SJCRH30 (cell line): ENCODE data around the gene TMEM203. TPM values are rescaled to one million over a fixed set of nuclear protein-coding genes. Genes with fewer than 3 reads are reported as not detected.

Source experiments
- DNase-seq, 2 experiments: peaks; one replicate each; pipeline ENCODE4 v3.0.0-alpha.2; 2015 to 2020
- H3K27ac ChIP-seq: fragments of 250-450 bp; sonication (Bioruptor Pico); 2 replicates; pipeline ENCODE4 v1.5.1; 2020; ENCODE audit warnings: mild to moderate bottlenecking, moderate library complexity
- H3K27me3 ChIP-seq: fragments of 250-450 bp; sonication (Bioruptor Pico); 2 replicates; pipeline ENCODE4 v1.5.1; 2020; ENCODE audit warnings: mild to moderate bottlenecking, moderate library complexity
- H3K36me3 ChIP-seq: fragments of 250-450 bp; sonication (Bioruptor Pico); 2 replicates; pipeline ENCODE4 v1.5.1; 2020; ENCODE audit warnings: mild to moderate bottlenecking, moderate library complexity
- H3K4me1 ChIP-seq: fragments of 250-450 bp; sonication (Bioruptor Pico); 2 replicates; pipeline ENCODE4 v1.5.1; 2020; ENCODE audit warnings: mild to moderate bottlenecking, moderate library complexity
- H3K4me3 ChIP-seq: fragments of 250-450 bp; sonication (Bioruptor Pico); 2 replicates; pipeline ENCODE4 v1.5.1; 2020; ENCODE audit warnings: mild to moderate bottlenecking, moderate library complexity
- H3K9me3 ChIP-seq: fragments of 250-450 bp; sonication (Bioruptor Pico); replicated peaks from 2 replicates; pipeline ENCODE4 v1.5.1; 2020; ENCODE audit warnings: mild to moderate bottlenecking, moderate library complexity
- total RNA-seq: library from RNA; depleted of rRNA; stranded (reverse); fragments of >200 nt; shearing (Covaris generic); gene quantifications from 2 replicates; pipeline ENCODE4 v1.2.3, GENCODE V29; 2014

Gene TMEM203
- total RNA-seq, 1 experiment from 2014 or later: 57.3 TPM

DNA sequence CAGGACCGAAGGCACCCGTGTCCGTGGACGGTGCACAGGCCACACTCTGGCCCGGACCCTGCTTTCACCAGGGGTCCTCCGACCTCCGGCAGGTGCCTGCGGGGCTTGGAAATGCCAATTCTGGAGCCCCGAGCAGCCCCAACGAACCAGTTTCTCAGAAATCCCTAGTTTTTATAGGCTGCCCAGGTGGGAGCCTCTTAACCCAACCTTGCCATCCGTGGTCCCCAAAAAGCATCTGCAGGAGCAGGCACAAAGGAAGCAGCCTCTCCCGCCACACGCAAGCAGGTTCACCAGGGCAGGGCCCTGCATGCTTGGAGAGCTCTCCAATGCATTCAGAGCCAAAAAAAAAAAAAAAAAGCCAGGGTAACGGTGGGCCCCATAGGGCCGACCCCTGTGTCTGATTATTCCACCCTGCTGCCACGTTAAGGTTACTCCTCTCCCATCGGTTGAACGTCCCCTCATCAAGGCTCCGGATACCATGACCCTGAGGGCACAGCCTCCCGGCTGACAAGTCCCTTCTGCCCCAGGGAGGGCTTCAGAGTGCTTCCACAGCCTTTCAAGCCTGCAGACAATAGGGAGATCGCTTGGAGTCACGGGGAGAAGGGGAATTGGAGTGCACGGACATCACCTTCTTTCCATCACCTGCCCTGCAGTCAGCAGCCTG lies 4.1 kb downstream of the TMEM203 start:
- H3K4me1 ChIP-seq: peaks cover 18% of the 10 kb centered on the region
- peak overlapping the region; percentile 58 for H3K4me3 ChIP-seq
- no peak overlapping the region for H3K27ac ChIP-seq
- H3K36me3 ChIP-seq: no peaks in the 10 kb centered on the region
- no peak for DNase-seq
- H3K27me3 ChIP-seq: no peaks in the 10 kb centered on the region
- no peaks in the 10 kb centered on the region for H3K9me3 ChIP-seq

GRCh38 chr9:137200311-137201204 lies 4.9 kb downstream of the TMEM203 start, which contains the start of gene TPRN:
Gene TPRN, minus strand, starts transcription at chr9:137200741. Its CDS starts 30 bp downstream, at chr9:137200711.
- Histone ChIP-seq H3K36me3 (no peaks in the 10 kb centered on the region), H3K4me1 (peaks cover 17% of the 10 kb centered on the region), H3K27me3 (no peaks in the 10 kb centered on the region), H3K4me3 (peak within 1 kb of the TSS; percentile 58), H3K27ac (no peak within 1 kb of the TSS), H3K9me3 (no peaks in the 10 kb centered on the region)
- DNase-seq: peak; percentile 100

DNA sequence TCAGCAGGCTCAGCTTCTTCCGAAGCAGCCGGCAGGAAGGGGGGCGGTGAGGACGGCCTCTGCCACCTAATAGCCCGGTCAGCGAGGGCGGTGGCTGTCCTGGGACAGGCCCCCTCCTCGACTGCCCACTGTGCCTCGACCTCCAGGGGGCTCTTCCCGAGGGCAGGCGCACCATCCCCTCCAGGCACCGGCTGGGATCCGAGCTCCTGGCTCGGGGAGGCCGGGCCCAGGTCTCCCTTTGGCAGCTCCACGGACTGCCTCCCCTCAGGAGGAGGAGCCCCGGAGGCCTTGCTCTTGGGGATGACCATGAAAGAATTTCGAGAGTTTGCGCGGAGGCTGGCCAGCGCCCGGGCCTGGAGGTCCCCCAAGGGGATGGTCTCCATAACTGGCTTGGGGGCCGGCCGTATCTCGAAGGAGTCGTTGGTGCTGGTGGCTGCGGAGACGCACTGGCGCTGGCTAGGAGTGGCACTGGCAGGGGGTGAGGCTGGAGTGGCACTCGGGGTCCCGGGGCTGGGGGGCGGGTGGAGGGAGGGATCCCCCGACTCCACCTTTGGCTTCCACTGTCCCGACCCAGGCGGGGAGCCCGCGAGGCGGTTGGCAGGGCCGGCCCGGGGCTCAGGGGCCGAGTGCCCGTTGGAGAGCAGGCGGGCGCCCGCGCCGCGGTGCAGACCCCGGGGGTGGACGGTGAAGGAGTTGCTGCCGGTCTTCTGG lies 5.9 kb downstream of the TMEM203 start:
- Histone ChIP-seq H3K4me3 (peak overlapping the region; percentile 58), H3K9me3 (no peaks in the 10 kb centered on the region), H3K27ac (no peak overlapping the region), H3K4me1 (peaks cover 21% of the 10 kb centered on the region), H3K27me3 (no peaks in the 10 kb centered on the region), H3K36me3 (no peaks in the 10 kb centered on the region)
- no peak for DNase-seq

- H3K36me3 ChIP-seq: no peaks in the 10 kb centered on the region
- DNase-seq: no peak
- peaks cover 17% of the 10 kb centered on the region for H3K4me1 ChIP-seq
- no peak overlapping the region for H3K27ac ChIP-seq
- H3K27me3 ChIP-seq: no peaks in the 10 kb centered on the region
- H3K4me3 ChIP-seq: no peak overlapping the region
- H3K9me3 ChIP-seq: no peaks in the 10 kb centered on the region
These were observed 6.6 kb downstream of the TMEM203 start for GRCh38 chr9:137198902-137199283.

DNA sequence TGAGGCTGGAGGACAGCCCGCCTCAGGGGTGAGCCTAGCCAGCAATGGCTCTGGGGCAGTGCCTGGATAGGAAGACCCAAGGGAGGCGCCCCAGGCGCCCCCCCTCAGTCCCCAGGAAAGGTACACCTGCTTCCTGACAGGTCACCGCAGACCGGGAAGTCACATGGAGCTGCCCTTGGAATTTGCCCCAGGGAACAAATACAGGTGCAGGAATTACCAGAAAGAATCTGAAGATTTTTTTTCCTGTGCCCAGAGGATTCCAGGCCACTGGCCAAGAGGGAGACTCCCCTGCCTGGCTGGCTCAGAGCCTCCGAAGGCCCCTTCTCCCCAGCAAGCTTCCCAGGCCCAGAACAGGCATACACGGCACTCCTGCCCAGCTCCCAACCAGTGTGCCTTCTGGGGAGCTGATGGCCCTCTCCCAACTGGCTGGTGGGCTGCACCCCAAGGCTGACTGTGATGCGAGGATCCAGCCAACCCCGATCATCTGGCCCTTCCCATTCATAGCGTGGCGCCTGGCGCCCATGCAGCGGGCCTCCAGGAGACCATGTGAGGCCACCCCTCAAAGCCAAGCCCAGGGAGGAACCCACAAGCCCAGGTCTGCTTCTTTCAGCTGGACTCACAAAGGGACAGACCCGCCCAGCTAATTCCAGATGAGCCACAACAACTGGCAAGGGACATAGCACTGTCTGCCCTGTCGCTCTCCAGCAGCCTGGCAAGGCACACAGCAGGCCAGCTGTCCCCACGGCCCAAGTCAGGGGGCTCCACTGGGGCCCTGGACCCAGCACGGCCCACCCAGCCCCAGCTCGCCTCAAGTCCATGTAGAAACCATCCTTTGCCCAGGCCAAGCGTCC lies 7.2 kb downstream of the TMEM203 start:
- Histone ChIP-seq H3K36me3 (no peaks in the 10 kb centered on the region), H3K4me3 (no peak overlapping the region), H3K9me3 (no peaks in the 10 kb centered on the region), H3K4me1 (peaks cover 17% of the 10 kb centered on the region), H3K27me3 (no peaks in the 10 kb centered on the region), H3K27ac (no peak overlapping the region)
- no peak for DNase-seq

DNA sequence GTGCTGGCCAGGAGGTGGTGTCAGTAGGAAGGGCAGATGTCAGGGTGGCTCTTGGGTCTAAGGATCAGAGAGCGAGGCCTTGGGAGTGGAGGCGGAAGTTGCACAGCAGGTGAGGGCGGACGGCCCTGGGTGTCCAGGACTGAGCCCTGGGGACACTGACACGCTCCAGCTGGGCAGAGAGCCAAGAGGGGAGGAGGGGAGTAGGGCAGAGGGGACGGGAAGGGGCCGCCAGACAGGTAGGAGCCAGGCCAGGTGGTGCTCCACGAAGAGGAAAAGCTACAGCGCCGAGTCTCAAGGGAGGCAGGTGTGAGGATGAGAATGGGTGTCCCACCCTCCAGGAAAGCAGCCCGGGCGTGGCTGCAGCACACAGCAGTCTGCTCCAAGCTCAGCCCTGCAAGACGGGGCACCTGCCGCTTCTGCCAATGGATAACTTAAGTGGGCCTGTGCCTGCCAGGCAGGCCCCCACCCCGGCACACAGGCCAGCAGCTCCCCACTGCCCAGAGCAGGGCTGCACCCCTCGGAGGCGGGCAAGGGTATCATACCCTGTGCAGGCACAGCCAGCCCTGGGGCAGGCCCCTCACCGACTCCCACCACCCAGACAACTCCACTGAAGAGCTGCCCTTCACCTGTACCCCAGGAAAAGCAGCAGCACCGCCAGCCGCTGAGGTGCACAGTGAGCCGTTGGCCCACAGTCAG lies 9.8 kb downstream of the TMEM203 start:
- H3K36me3 ChIP-seq: no peaks in the 10 kb centered on the region
- H3K9me3 ChIP-seq: no peaks in the 10 kb centered on the region
- no peaks in the 10 kb centered on the region for H3K27me3 ChIP-seq
- no peak for DNase-seq
- H3K27ac ChIP-seq: no peak overlapping the region
- H3K4me1 ChIP-seq: peaks cover 17% of the 10 kb centered on the region
- no peak overlapping the region for H3K4me3 ChIP-seq

DNA sequence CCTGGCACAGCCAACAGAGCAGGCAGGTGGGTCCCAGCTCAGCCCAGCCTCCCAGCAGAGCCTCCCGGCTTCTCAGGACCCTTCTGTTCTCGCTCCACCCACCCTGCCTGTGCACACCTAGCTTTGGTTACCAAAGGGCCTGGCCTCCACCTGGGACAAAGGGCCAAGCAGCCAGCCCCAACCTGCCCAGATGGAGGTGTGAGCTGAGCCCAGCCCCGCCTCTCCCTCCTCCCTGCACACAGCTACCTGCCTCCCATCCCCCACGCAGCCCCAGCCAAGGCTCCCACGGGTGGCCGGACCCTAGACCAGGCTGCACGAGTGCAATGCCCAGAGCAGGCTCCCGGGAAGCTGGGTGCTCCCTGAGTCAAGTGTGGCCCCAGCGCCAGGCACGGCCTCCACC lies 10.5 kb downstream of the TMEM203 start:
- peaks cover 4% of the 10 kb centered on the region; the same call in 1 of the 2 replicates for H3K36me3 ChIP-seq
- no peaks in the 10 kb centered on the region for H3K27me3 ChIP-seq
- peaks cover 20% of the 10 kb centered on the region for H3K4me1 ChIP-seq
- H3K4me3 ChIP-seq: no peak overlapping the region
- H3K9me3 ChIP-seq: no peaks in the 10 kb centered on the region
- DNase-seq: no peak
- H3K27ac ChIP-seq: no peak overlapping the region

DNA sequence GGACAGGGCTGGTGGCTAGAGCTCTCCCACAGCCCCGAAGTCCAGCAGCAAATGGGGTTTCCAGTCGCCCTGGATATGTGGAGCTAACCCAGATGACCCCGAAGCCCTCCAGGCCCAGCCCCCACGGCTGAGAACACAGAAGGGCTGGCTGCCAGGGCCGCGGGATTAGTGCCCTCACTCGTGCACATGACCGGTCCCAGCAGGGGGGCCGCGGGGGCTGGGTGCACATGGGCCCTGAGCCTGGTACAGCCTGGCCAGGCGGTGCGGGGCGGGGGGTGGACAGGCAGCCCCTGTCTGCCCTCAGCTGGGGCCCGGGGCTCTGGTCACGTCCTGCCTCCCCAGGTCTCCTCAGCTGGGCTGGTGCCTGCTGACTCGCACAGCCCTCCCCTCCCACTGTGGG lies 11.1 kb downstream of the TMEM203 start:
- no peak overlapping the region for H3K27ac ChIP-seq
- H3K4me3 ChIP-seq: no peak overlapping the region
- no peaks in the 10 kb centered on the region for H3K27me3 ChIP-seq
- peaks cover 5% of the 10 kb centered on the region; the same call in 1 of the 2 replicates for H3K36me3 ChIP-seq
- H3K9me3 ChIP-seq: no peaks in the 10 kb centered on the region
- DNase-seq: no peak
- peaks cover 24% of the 10 kb centered on the region for H3K4me1 ChIP-seq

GRCh38 chr9:137193771-137194170 lies 11.7 kb downstream of the TMEM203 start:
- Histone ChIP-seq H3K9me3 (no peaks in the 10 kb centered on the region), H3K4me1 (peaks cover 21% of the 10 kb centered on the region), H3K27ac (no peak overlapping the region), H3K27me3 (no peaks in the 10 kb centered on the region), H3K36me3 (peaks cover 5% of the 10 kb centered on the region; the same call in 1 of the 2 replicates), H3K4me3 (no peak overlapping the region)
- DNase-seq: no peak

DNA sequence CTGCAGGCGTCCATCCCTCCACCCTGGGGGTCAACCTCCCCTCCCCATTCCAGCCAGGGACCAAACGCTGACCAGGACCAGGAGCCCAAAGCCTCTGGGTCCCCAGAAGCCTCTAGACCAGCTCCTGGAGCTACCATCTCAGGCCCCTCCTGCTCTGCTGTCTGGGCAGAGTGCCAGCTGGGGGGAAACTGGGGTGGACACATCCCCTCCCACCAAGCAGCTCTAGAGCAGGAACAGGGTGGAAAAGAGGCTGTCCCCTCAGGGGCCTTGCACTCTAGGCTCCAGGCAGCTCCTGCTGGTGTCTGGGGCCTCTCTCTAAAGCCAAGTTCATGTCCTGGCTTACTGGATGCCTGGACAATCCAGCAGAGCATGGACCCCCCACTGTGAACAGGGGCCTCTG lies 12.6 kb downstream of the TMEM203 start:
- Histone ChIP-seq H3K4me3 (no peak overlapping the region), H3K27me3 (no peaks in the 10 kb centered on the region), H3K9me3 (no peaks in the 10 kb centered on the region), H3K4me1 (peaks cover 15% of the 10 kb centered on the region; the same call in 1 of the 2 replicates), H3K36me3 (peaks cover 5% of the 10 kb centered on the region; the same call in 1 of the 2 replicates), H3K27ac (no peak overlapping the region)
- no peak for DNase-seq

- H3K27me3 ChIP-seq: no peaks in the 10 kb centered on the region
- DNase-seq: no peak
- H3K36me3 ChIP-seq: peaks cover 5% of the 10 kb centered on the region; the same call in 1 of the 2 replicates
- no peak overlapping the region for H3K27ac ChIP-seq
- no peaks in the 10 kb centered on the region for H3K9me3 ChIP-seq
- H3K4me1 ChIP-seq: peaks cover 17% of the 10 kb centered on the region; the same call in 1 of the 2 replicates
- no peak overlapping the region for H3K4me3 ChIP-seq
These were observed 13.0 kb downstream of the TMEM203 start for GRCh38 chr9:137192448-137192780.

DNA sequence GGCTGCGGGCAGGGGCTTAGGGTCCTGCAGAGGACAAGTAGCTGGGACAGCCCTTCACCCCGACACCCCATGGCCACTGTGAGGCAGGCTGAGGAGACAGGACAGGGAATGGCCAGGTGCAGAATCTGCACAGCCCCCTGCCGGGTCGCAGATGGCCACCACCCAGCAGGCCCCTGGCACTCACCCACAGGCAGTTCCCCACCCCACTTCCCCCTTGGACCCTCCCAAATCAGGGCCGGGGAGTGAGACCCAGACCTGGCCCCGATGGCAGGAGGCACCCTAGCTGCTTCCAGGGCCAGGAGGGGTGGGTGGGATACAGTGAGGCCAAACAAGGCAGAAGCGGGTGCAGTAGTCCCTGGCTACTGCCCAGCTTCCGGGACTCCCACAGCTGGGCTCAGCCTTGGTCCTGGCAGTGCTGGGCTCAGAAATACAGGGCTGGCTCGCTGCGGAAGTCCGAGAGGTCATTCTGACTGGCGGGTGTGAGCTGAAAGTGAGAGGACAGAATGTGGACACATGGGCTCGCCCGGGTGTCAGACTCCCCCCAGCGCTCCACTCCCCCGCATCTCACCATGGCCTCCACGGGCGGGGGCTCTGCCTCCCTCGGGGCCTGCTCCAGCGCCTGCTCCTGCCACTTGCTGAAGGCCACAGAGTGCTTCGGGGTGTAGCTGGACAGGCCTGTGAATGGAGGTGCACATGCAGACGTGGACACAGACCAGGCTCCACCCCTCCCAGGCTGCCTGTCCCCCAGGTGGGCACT lies 13.6 kb downstream of the TMEM203 start:
- Histone ChIP-seq H3K27ac (no peak overlapping the region), H3K4me3 (no peak overlapping the region), H3K4me1 (peaks cover 22% of the 10 kb centered on the region; the same call in 1 of the 2 replicates), H3K27me3 (no peaks in the 10 kb centered on the region), H3K36me3 (peaks cover 5% of the 10 kb centered on the region; the same call in 1 of the 2 replicates), H3K9me3 (no peaks in the 10 kb centered on the region)
- no peak for DNase-seq

- peaks cover 5% of the 10 kb centered on the region; the same call in 1 of the 2 replicates for H3K36me3 ChIP-seq
These were observed 14.2 kb downstream of the TMEM203 start for GRCh38 chr9:137191245-137191644.

More at GRCh38 chr9:137191245-137191644, 14.2 kb downstream of the TMEM203 start:
- Histone ChIP-seq H3K27ac (no peak overlapping the region), H3K9me3 (no peaks in the 10 kb centered on the region), H3K4me1 (peaks cover 28% of the 10 kb centered on the region; the same call in 1 of the 2 replicates), H3K27me3 (no peaks in the 10 kb centered on the region), H3K4me3 (no peak overlapping the region)
- DNase-seq: no peak
